Measurements from ENCODE around the gene GPD2. TPM values are rescaled to one million over a fixed set of nuclear protein-coding genes. Genes with fewer than 3 reads are reported as not detected.

GPD2 gene
- total RNA-seq, 2 donors from 2014 or later = 26.6 to 95.3 TPM

DNA sequence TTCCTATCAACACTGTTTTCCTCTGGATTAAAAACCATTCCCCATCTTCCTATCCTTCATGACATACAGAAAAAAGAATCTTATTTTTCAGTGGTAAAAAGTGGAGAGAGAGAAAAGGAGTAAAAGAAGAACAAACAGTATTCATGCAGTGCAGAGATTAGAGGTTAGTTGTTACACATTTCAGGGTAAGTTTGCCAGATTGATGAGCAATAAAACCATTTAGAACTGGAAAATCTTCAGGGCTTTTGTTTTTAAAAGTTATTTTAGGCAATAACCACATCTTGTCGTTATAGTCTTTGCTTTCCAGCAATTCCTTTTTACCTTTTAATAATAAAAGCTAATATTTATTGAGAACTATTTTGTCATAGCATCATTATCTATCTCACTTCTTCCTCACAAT is 104.5 kb downstream of the GPD2 start:
- intact Hi-C loops (cut with DNase I) = no loop called here
- no peaks in the 10 kb centered on the region for H3K9me3 ChIP-seq
- 11% methylated on average over 1 of the region's 1 CpG for WGBS

DNA sequence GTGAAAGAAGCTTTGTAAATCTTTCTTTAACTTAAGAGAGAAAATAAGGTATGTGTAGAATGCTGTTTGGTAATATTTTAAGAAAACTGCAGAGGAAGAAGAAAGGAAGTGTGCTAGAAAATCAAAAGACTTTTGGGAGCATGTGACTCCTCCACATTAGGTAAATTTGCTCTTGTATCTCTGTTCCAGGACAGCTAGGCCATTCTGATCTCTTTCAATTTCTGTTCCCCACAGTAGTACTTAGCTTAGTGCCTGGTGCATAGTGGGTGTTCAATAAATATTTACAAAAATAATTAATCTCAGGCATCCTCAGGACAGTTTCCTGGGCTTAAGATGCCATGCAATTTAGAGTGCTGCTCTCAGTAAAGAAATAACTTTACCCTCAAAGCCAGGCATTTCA is 105.0 kb downstream of the GPD2 start:
- Histone ChIP-seq H3K36me3 (no peaks in the 10 kb centered on the region), H3K4me1 (replicated peaks) (no peaks in the 10 kb centered on the region), H3K27ac (no peak overlapping the region), H3K27me3 (replicated peaks; ENCODE audit: insufficient read depth) (no peaks in the 10 kb centered on the region), H3K9me3 (no peaks in the 10 kb centered on the region), H3K4me3 (no peak overlapping the region)
- no peak for TF ChIP-seq CTCF (IDR thresholded peaks at IDR 0.05)
- TF ChIP-seq POLR2AphosphoS5 (IDR thresholded peaks at IDR 0.05) = no peak
- no peak for TF ChIP-seq POLR2A (IDR thresholded peaks at IDR 0.05)
- intact Hi-C loops (cut with DNase I) = no loop called here
- DNase-seq (ENCODE audit: low spot score) = no peak

More for the DNA sequence above, 104.5 kb downstream of the GPD2 start:
- no peak overlapping the region for H3K4me3 ChIP-seq
- H3K36me3 ChIP-seq = no peaks in the 10 kb centered on the region
- DNase-seq (ENCODE audit: low spot score) = no peak
- no peaks in the 10 kb centered on the region for H3K4me1 ChIP-seq (replicated peaks)
- H3K27ac ChIP-seq = peak overlapping the region in 1 of 2 donors; percentile 6
- TF ChIP-seq POLR2AphosphoS5 (IDR thresholded peaks at IDR 0.05) (no peak), CTCF (IDR thresholded peaks at IDR 0.05) (no peak), POLR2A (IDR thresholded peaks at IDR 0.05) (no peak)
- H3K27me3 ChIP-seq (replicated peaks; ENCODE audit: insufficient read depth) = no peaks in the 10 kb centered on the region

DNA sequence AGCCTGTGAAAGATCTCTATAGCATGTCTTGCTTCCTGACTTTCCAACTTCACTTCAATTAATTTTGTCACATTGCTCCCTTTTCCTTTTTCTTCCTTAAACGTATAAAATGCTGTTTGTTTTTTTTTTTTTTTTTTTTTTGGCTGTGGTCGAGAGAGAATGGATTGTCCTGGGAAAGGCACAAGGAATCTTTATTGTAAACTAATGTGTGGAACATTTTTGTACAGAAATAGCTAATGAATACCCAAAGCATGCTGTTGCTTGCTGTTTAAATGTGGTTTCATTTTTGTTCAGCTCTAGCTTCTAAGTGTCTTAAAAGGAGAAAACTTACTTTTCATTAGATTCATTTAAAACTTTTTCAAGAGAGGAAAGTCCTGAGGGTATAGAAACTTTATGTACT is 105.5 kb downstream of the GPD2 start:
- DNase-seq (ENCODE audit: low spot score) = no peak
- WGBS = 8% methylated on average over 2 of the region's 2 CpGs
- no peaks in the 10 kb centered on the region for H3K27me3 ChIP-seq (replicated peaks; ENCODE audit: insufficient read depth)
- H3K4me1 ChIP-seq (replicated peaks) = no peaks in the 10 kb centered on the region
- H3K9me3 ChIP-seq = no peaks in the 10 kb centered on the region
- intact Hi-C loops (cut with DNase I) = no loop called here
- peak overlapping the region in 1 of 2 donors; percentile 10 for H3K27ac ChIP-seq
- no peaks in the 10 kb centered on the region for H3K36me3 ChIP-seq
- H3K4me3 ChIP-seq = no peak overlapping the region
- TF ChIP-seq CTCF (IDR thresholded peaks at IDR 0.05) (no peak), POLR2A (IDR thresholded peaks at IDR 0.05) (no peak), POLR2AphosphoS5 (IDR thresholded peaks at IDR 0.05) (no peak)

GRCh38 chr2:156548413-156548812 is 112.2 kb downstream of the GPD2 start:
- Histone ChIP-seq H3K9me3 (no peaks in the 10 kb centered on the region), H3K36me3 (no peaks in the 10 kb centered on the region), H3K4me1 (replicated peaks) (no peaks in the 10 kb centered on the region), H3K27ac (no peak overlapping the region), H3K4me3 (no peak overlapping the region), H3K27me3 (replicated peaks; ENCODE audit: insufficient read depth) (no peaks in the 10 kb centered on the region)
- 84% methylated on average over 3 of the region's 3 CpGs for WGBS
- DNase-seq (ENCODE audit: low spot score) = no peak
- no peak for TF ChIP-seq CTCF (IDR thresholded peaks at IDR 0.05)
- no peak for TF ChIP-seq POLR2AphosphoS5 (IDR thresholded peaks at IDR 0.05)
- TF ChIP-seq POLR2A (IDR thresholded peaks at IDR 0.05) = no peak
- intact Hi-C loops (cut with DNase I) = no loop called here

DNA sequence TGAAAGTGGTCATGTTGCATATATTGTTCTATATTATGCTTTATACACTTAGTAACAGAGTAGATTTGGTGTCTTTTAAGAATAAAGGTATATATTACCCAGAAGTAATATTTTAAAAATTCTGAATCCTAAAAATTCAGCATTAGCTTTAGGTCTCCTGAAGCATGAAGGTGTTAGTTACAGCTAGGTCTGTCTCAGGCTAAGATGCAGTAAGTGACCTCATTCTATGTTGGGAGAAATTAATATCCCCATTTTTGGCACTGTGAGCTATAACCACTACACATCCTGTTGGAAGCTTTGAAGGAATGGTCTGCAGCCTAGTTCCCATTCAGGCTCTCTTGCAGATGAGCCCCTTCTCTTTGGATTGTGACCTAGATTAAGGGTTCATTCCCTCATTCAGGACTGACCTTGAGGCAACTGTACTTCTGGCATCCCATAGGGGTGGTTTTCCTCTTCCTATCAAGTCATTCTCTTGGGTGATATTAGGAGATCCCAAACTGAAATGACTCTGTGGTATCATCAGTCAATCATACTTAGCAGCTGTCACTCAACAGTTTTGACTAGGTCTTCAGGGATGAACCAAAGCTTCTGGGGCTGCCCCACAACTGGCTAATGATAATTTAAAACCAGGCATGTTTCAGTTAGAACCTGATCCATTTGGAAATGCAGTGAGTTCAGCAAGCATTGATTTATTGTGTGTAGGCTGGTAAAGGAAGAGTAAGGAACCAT is 117.7 kb downstream of the GPD2 start:
- H3K36me3 ChIP-seq = peaks cover 0 to 4% of the 10 kb centered on the region in 2 donors
- H3K9me3 ChIP-seq = no peaks in the 10 kb centered on the region
- H3K4me3 ChIP-seq = no peak overlapping the region
- no peak for TF ChIP-seq POLR2A (IDR thresholded peaks at IDR 0.05)
- no peak for TF ChIP-seq POLR2AphosphoS5 (IDR thresholded peaks at IDR 0.05)
- no peak for TF ChIP-seq CTCF (IDR thresholded peaks at IDR 0.05)
- H3K27me3 ChIP-seq (replicated peaks; ENCODE audit: insufficient read depth) = no peaks in the 10 kb centered on the region
- no peak overlapping the region for H3K27ac ChIP-seq
- intact Hi-C loops (cut with DNase I) = no loop called here
- no peak for DNase-seq (ENCODE audit: low spot score)
- no peaks in the 10 kb centered on the region for H3K4me1 ChIP-seq (replicated peaks)

Data from prostate gland (tissue), 2 donors.